GM12878 (cell line): ENCODE results near the gene DPH1. TPM values are rescaled to one million over a fixed set of nuclear protein-coding genes. Genes with fewer than 3 reads are reported as not detected.

Experiments used
- ASH2L ChIP-seq: fragments of 300-600, 200-600 bp; sonication (generic); IDR thresholded peaks from 2 replicates; pipeline ENCODE4 v1.6.1; 2017; ENCODE audit warnings: low read depth, mild to moderate bottlenecking, borderline replicate concordance
- BCL3 ChIP-seq: IDR thresholded peaks from 2 replicates; pipeline ENCODE4 v1.6.1; 2011; ENCODE audit warnings: borderline replicate concordance, low read depth, mild to moderate bottlenecking, moderate library complexity, low read length; ENCODE audit not compliant: insufficient read depth, poor library complexity, severe bottlenecking
- CEBPB ChIP-seq, 2 experiments: fragments of 150-350 bp in 1 of 2; IDR thresholded peaks; 2 replicates each; pipeline ENCODE4 v1.6.1; 2012 to 2014; ENCODE audit warnings: low read depth in 2 of 2, low read length in 2 of 2, borderline replicate concordance in 1 of 2, inconsistent platforms in 1 of 2
- CREM ChIP-seq: IDR thresholded peaks from 2 replicates; pipeline ENCODE4 v1.6.1; 2014; ENCODE audit warnings: antibody characterized with exemption, low read depth
- ESRRA ChIP-seq: IDR thresholded peaks from 2 replicates; pipeline ENCODE4 v1.6.1; 2012; ENCODE audit warnings: mild to moderate bottlenecking, low read length, improper control_type of control experiment
- EZH2 ChIP-seq: IDR thresholded peaks from 2 replicates; pipeline ENCODE4 v1.6.1; 2012; ENCODE audit warnings: low read depth, mild to moderate bottlenecking, control low read depth, inconsistent platforms, low read length, borderline replicate concordance; ENCODE audit not compliant: control insufficient read depth
- FOXM1 ChIP-seq: IDR thresholded peaks from 2 replicates; pipeline ENCODE4 v1.6.1; 2012; ENCODE audit warnings: low read depth, mild to moderate bottlenecking, inconsistent platforms, low read length, moderate library complexity
- IKZF1 ChIP-seq: fragments of 450-650 bp; conservative IDR thresholded peaks from 2 replicates; pipeline ENCODE4 v1.6.1; 2017; ENCODE audit warnings: antibody characterized with exemption, mild to moderate bottlenecking
- IRF4 ChIP-seq: IDR thresholded peaks from 2 replicates; pipeline ENCODE4 v1.6.1; 2011; ENCODE audit warnings: low read depth, low read length
- KLF5 ChIP-seq: fragments of 450-650 bp; IDR thresholded peaks from 2 replicates; pipeline ENCODE4 v1.6.1; 2014; ENCODE audit warnings: mild to moderate bottlenecking; ENCODE audit not compliant: partially characterized antibody
- MEF2B ChIP-seq: fragments of 450-650 bp; IDR thresholded peaks from 2 replicates; pipeline ENCODE4 v1.6.1; 2018; ENCODE audit warnings: mild to moderate bottlenecking, moderate library complexity; ENCODE audit not compliant: partially characterized antibody, poor library complexity, severe bottlenecking
- NR2F1 ChIP-seq: fragments of 450-650 bp; conservative IDR thresholded peaks from 2 replicates; pipeline ENCODE4 v1.6.1; 2017; ENCODE audit warnings: mild to moderate bottlenecking
- POLR2A ChIP-seq: IDR thresholded peaks from 2 replicates; pipeline ENCODE4 v1.6.1; 2011; ENCODE audit warnings: low read depth, mild to moderate bottlenecking, low read length
- POLR2AphosphoS2 ChIP-seq: IDR thresholded peaks from 2 replicates; pipeline ENCODE4 v1.6.1; 2011; ENCODE audit warnings: low read depth, mild to moderate bottlenecking, low read length, improper control_type of control experiment, moderate library complexity
- SREBF2 ChIP-seq: IDR thresholded peaks from 2 replicates; pipeline ENCODE4 v1.6.1; 2012; ENCODE audit warnings: mild to moderate bottlenecking, low read length
- ZNF217 ChIP-seq: fragments of 450-650 bp; IDR thresholded peaks from 2 replicates; pipeline ENCODE4 v1.6.1; 2017; ENCODE audit warnings: antibody characterized with exemption, mild to moderate bottlenecking
- ZNF274 ChIP-seq: IDR thresholded peaks from one replicate; pipeline ENCODE4 v1.8.0; 2011; ENCODE audit not compliant: insufficient read length, insufficient read depth
- polyA plus RNA-seq, 11 experiments: library from polyadenylated mRNA; depleted of rRNA in 4 of 11; unstranded in 6 of 11; stranded (reverse) in 5 of 11; fragments of >200 nt; fragmentation: Nextera tagmentation in 4 of 11; fragmentation: Illumina TruSeq in 1 of 11; extraction: Ambion mirVana in 4 of 11; extraction: Trizol in 1 of 11; gene quantifications; 1 replicate in 1 of 11; 2 replicates in 10 of 11; pipeline versions ENCODE4 v1.2.1 to v1.2.3, GENCODE V29; 2011 to 2016; ENCODE audit warnings: inconsistent platforms in 2 of 11, missing spikeins in 2 of 11, low read depth in 1 of 11
- total RNA-seq, 4 experiments: library from RNA; depleted of rRNA in 3 of 4; stranded (reverse); fragments of >200 nt in 3 of 4; fragmentation: Illumina TruSeq in 1 of 4; extraction: Trizol in 1 of 4; gene quantifications; 2 replicates each; pipeline versions ENCODE4 v1.2.1 to v1.2.3, GENCODE V29; 2013 to 2021
- TF ChIP-seq, protein P1 (sequence below): fragments of 450-650 bp; IDR thresholded peaks from 2 replicates; pipeline ENCODE4 v1.6.1; 2017; ENCODE audit warnings: mild to moderate bottlenecking, moderate library complexity
- TF ChIP-seq, protein P2 (sequence below): IDR thresholded peaks from 2 replicates; pipeline ENCODE4 v1.6.1; 2011; ENCODE audit warnings: low read depth, mild to moderate bottlenecking, low read length, moderate library complexity, borderline replicate concordance; ENCODE audit errors: extremely low read depth
- TF ChIP-seq, protein P3 (sequence below): fragments of 450-650 bp; formaldehyde crosslinking; IDR thresholded peaks from 2 replicates; pipeline ENCODE4 v1.4.0; 2020; ENCODE audit warnings: mild to moderate bottlenecking, moderate library complexity

The DPH1 gene
- total and polyA plus RNA-seq, 10 of the 15 experiments (the other 5 are each of a cell fraction or from before 2014, with no cell fraction given): 0.29 to 33.6 (median 20.2) TPM

DNA sequence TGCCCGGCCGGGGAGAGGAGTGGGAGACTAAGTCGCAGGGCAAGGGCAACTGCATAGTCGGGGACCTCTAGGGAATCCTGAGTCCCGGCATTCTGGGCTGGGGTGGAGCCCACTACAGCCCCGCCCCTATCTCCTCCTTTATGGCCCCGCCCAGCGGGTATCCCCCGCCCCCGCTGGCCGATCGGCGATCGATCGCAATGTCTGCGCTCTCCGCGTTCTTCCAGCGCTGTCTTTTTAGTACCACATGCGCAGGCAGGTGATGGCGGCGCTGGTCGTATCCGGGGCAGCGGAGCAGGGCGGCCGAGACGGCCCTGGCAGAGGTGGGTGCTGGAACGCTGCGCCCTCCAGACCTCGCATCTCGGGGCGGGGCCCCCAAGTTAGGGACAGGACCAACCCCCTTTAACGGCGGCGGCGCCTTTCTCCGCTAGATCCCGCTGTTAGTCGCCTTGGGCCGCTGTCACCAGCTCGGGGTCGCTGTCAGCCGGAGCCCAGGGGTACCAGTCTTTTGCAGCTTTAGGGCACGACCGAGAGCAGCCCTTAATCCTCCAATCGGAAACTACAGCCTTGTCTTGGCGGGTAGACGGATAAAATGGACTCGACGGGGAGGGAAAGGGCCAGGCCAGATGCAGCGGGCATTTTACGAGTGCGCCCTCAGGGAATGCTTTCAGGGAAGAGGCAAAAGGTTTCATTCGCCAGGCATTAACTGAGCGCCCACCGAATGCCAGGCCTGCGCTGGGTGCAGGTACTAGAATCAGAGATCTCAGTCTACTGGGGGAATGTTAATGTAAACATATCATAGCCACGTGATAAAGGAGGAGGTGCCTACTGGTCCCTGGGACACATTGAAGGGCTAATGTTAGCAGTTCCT, at the start of gene DPH1 (continued):
- TF ChIP-seq BCL3 (no peak), ZNF274 (no peak), EZH2 (no peak), ESRRA (no peak), CREM (peak; percentile 67), NR2F1 (no peak), IKZF1 (peak; percentile 83), CEBPB (IDR thresholded peaks at IDR 0.05; ENCODE audit: borderline replicate concordance in 1 of 2, low read depth in 2 of 2, low read length in 2 of 2) (no peak), ASH2L (peak; percentile 89; the same call in 1 of the 2 replicates), MEF2B (peak; percentile 73), FOXM1 (no peak), POLR2A (peak; percentile 86), KLF5 (no peak), SREBF2 (no peak), POLR2AphosphoS2 (peak; percentile 94), IRF4 (no peak), ZNF217 (no peak)
- TF ChIP-seq, protein P1, sequence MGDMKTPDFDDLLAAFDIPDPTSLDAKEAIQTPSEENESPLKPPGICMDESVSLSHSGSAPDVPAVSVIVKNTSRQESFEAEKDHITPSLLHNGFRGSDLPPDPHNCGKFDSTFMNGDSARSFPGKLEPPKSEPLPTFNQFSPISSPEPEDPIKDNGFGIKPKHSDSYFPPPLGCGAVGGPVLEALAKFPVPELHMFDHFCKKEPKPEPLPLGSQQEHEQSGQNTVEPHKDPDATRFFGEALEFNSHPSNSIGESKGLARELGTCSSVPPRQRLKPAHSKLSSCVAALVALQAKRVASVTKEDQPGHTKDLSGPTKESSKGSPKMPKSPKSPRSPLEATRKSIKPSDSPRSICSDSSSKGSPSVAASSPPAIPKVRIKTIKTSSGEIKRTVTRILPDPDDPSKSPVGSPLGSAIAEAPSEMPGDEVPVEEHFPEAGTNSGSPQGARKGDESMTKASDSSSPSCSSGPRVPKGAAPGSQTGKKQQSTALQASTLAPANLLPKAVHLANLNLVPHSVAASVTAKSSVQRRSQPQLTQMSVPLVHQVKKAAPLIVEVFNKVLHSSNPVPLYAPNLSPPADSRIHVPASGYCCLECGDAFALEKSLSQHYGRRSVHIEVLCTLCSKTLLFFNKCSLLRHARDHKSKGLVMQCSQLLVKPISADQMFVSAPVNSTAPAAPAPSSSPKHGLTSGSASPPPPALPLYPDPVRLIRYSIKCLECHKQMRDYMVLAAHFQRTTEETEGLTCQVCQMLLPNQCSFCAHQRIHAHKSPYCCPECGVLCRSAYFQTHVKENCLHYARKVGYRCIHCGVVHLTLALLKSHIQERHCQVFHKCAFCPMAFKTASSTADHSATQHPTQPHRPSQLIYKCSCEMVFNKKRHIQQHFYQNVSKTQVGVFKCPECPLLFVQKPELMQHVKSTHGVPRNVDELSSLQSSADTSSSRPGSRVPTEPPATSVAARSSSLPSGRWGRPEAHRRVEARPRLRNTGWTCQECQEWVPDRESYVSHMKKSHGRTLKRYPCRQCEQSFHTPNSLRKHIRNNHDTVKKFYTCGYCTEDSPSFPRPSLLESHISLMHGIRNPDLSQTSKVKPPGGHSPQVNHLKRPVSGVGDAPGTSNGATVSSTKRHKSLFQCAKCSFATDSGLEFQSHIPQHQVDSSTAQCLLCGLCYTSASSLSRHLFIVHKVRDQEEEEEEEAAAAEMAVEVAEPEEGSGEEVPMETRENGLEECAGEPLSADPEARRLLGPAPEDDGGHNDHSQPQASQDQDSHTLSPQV: no peak
- TF ChIP-seq, protein P2, sequence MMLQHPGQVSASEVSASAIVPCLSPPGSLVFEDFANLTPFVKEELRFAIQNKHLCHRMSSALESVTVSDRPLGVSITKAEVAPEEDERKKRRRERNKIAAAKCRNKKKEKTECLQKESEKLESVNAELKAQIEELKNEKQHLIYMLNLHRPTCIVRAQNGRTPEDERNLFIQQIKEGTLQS: 0 out of 2 replicates have a peak, but pooled peaks have one; percentile 14
- TF ChIP-seq, protein P3, sequence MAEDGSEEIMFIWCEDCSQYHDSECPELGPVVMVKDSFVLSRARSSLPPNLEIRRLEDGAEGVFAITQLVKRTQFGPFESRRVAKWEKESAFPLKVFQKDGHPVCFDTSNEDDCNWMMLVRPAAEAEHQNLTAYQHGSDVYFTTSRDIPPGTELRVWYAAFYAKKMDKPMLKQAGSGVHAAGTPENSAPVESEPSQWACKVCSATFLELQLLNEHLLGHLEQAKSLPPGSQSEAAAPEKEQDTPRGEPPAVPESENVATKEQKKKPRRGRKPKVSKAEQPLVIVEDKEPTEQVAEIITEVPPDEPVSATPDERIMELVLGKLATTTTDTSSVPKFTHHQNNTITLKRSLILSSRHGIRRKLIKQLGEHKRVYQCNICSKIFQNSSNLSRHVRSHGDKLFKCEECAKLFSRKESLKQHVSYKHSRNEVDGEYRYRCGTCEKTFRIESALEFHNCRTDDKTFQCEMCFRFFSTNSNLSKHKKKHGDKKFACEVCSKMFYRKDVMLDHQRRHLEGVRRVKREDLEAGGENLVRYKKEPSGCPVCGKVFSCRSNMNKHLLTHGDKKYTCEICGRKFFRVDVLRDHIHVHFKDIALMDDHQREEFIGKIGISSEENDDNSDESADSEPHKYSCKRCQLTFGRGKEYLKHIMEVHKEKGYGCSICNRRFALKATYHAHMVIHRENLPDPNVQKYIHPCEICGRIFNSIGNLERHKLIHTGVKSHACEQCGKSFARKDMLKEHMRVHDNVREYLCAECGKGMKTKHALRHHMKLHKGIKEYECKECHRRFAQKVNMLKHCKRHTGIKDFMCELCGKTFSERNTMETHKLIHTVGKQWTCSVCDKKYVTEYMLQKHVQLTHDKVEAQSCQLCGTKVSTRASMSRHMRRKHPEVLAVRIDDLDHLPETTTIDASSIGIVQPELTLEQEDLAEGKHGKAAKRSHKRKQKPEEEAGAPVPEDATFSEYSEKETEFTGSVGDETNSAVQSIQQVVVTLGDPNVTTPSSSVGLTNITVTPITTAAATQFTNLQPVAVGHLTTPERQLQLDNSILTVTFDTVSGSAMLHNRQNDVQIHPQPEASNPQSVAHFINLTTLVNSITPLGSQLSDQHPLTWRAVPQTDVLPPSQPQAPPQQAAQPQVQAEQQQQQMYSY: no peak
